Activated CD4-positive, alpha-beta T cell treated with anti-CD3 and anti-CD28 coated beads, Interleukin-2, amount 10 ng/mL, durations not matched to agents 7 days and 5 days (primary cell): Measurements from ENCODE around the gene YARS1. TPM values are rescaled to one million over a fixed set of nuclear protein-coding genes. Genes with fewer than 3 reads are reported as not detected.

Experiments used
- CTCF ChIA-PET: fragments of 350-600 bp; sonication (Branson Sonifier 250); formaldehyde crosslinking; loops from one replicate; lab custom pipeline; 2021; ENCODE audit warnings: antibody characterized with exemption; lab: Charles Lee
- POLR2A ChIA-PET: fragments of 350-600 bp; sonication (Branson Sonifier 250); formaldehyde crosslinking; loops from one replicate; lab custom pipeline; 2021; ENCODE audit warnings: antibody characterized with exemption; lab: Charles Lee
- DNase-seq: peaks from one replicate; pipeline ENCODE4 v3.0.0-alpha.2; 2020
- H3K27ac Mint-ChIP-seq: one replicate; pipeline ENCODE4 v1.8.0; 2021; ENCODE audit warnings: mild to moderate bottlenecking, moderate library complexity, mixed read lengths
- H3K27me3 Mint-ChIP-seq: one replicate; pipeline ENCODE4 v1.8.0; 2021; ENCODE audit warnings: mixed read lengths
- H3K36me3 Mint-ChIP-seq: one replicate; pipeline ENCODE4 v1.8.0; 2021; ENCODE audit warnings: low read depth, mixed read lengths
- H3K4me1 Mint-ChIP-seq: one replicate; pipeline ENCODE4 v1.8.0; 2021; ENCODE audit warnings: mixed read lengths
- H3K4me3 Mint-ChIP-seq: one replicate; pipeline ENCODE4 v1.8.0; 2021; ENCODE audit warnings: mild to moderate bottlenecking, moderate library complexity, mixed read lengths
- H3K9me3 Mint-ChIP-seq: one replicate; pipeline ENCODE4 v1.8.0; 2021; ENCODE audit warnings: mixed read lengths
- total RNA-seq, 2 experiments: library from RNA; stranded (reverse); gene quantifications; one replicate each; pipeline ENCODE4 v1.2.3, GENCODE V29; 2021

YARS1 gene
- total RNA-seq, 2 experiments from 2014 or later = 167 to 196 TPM

- peaks cover 50% of the 10 kb centered on the region for H3K36me3 Mint-ChIP-seq
- H3K27me3 Mint-ChIP-seq = no peaks in the 10 kb centered on the region
- CTCF ChIA-PET = no interaction called here
- H3K4me3 Mint-ChIP-seq = no peak overlapping the region
- H3K27ac Mint-ChIP-seq = no peak overlapping the region
- DNase-seq = no peak
- H3K9me3 Mint-ChIP-seq = no peaks in the 10 kb centered on the region
- POLR2A ChIA-PET = no interaction called here
- peaks cover 5% of the 10 kb centered on the region for H3K4me1 Mint-ChIP-seq
Measured at GRCh38 chr1:32784817-32785216, 32.3 kb downstream of the YARS1 start.

GRCh38 chr1:32783851-32784250 lies 33.3 kb downstream of the YARS1 start:
- DNase-seq = no peak
- H3K27ac Mint-ChIP-seq = no peak overlapping the region
- peaks cover 5% of the 10 kb centered on the region for H3K4me1 Mint-ChIP-seq
- H3K36me3 Mint-ChIP-seq = peaks cover 53% of the 10 kb centered on the region
- no peaks in the 10 kb centered on the region for H3K9me3 Mint-ChIP-seq
- ChIA-PET CTCF (interaction anchor here (0.6 to 1.8 kb wide), 7 partner anchors 9 to 264 kb away, joined by 3 to 5 read pairs (median 4); no protein-coding TSS in a partner anchor), POLR2A (no interaction called here)
- no peaks in the 10 kb centered on the region for H3K27me3 Mint-ChIP-seq
- no peak overlapping the region for H3K4me3 Mint-ChIP-seq

- POLR2A ChIA-PET = interaction anchor here (0.5 to 0.7 kb wide), 2 partner anchors 14 to 516 kb away, joined by 6 to 9 read pairs; no protein-coding TSS in a partner anchor
- H3K27ac Mint-ChIP-seq = no peak overlapping the region
- peaks cover 58% of the 10 kb centered on the region for H3K36me3 Mint-ChIP-seq
- H3K4me3 Mint-ChIP-seq = no peak overlapping the region
- no peaks in the 10 kb centered on the region for H3K9me3 Mint-ChIP-seq
- no peaks in the 10 kb centered on the region for H3K27me3 Mint-ChIP-seq
- peaks cover 3% of the 10 kb centered on the region for H3K4me1 Mint-ChIP-seq
- CTCF ChIA-PET = interaction anchor here (0.6 to 1.4 kb wide), 7 partner anchors 8 to 390 kb away, joined by 3 to 8 read pairs (median 3); no protein-coding TSS in a partner anchor
- no peak for DNase-seq
Measured at GRCh38 chr1:32782086-32782485, 35.1 kb downstream of the YARS1 start.

- no peak for DNase-seq
- Mint-ChIP-seq H3K9me3 (no peaks in the 10 kb centered on the region), H3K4me3 (no peak overlapping the region), H3K36me3 (peaks cover 52% of the 10 kb centered on the region), H3K27me3 (no peaks in the 10 kb centered on the region), H3K27ac (no peak overlapping the region), H3K4me1 (peaks cover 4% of the 10 kb centered on the region)
- ChIA-PET POLR2A (no interaction called here), CTCF (interaction anchor here (1.0 kb wide), 1 partner anchor 391 kb away, joined by 3 read pairs; no protein-coding TSS in a partner anchor)
Measured at GRCh38 chr1:32780628-32781234, 36.4 kb downstream of the YARS1 start.

DNA sequence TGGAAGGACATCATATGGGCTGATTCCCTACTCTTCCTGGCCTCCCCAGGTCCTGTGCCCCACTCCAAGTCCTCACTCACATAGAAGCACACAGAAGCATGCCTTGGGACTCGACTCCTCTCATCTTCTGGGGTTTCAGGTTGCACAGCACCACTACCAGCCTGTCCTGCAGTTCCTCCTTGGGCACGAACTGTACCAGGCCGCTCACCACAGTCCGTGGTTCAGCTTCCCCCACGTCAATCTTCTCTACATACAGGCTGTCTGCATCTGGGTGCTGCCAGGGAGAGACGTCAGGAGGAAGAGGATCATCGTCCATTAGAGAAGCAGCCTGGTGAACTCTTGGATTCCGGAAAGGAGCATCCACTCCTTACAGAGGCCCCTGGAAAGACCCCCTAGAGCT lies 37.2 kb downstream of the YARS1 start:
- no peaks in the 10 kb centered on the region for H3K9me3 Mint-ChIP-seq

GRCh38 chr1:32779242-32779641 lies 37.9 kb downstream of the YARS1 start:
- Mint-ChIP-seq H3K27ac (no peak overlapping the region), H3K4me1 (peaks cover 4% of the 10 kb centered on the region), H3K4me3 (no peak overlapping the region), H3K9me3 (no peaks in the 10 kb centered on the region), H3K36me3 (peaks cover 54% of the 10 kb centered on the region), H3K27me3 (no peaks in the 10 kb centered on the region)
- no peak for DNase-seq
- ChIA-PET CTCF (interaction anchor here (0.7 kb wide), 1 partner anchor 11 kb away, joined by 3 read pairs; no protein-coding TSS in a partner anchor), POLR2A (no interaction called here)

More for the DNA sequence above, 37.2 kb downstream of the YARS1 start:
- Mint-ChIP-seq H3K27ac (peak overlapping the region; percentile 42), H3K4me1 (peaks cover 6% of the 10 kb centered on the region), H3K4me3 (no peak overlapping the region), H3K27me3 (no peaks in the 10 kb centered on the region), H3K36me3 (peaks cover 58% of the 10 kb centered on the region)
- POLR2A ChIA-PET = no interaction called here
- CTCF ChIA-PET = interaction anchor here (0.7 kb wide), 1 partner anchor 12 kb away, joined by 3 read pairs; no protein-coding TSS in a partner anchor
- no peak for DNase-seq

GRCh38 chr1:32775640-32776337 lies 41.4 kb downstream of the YARS1 start:
- DNase-seq = no peak
- Mint-ChIP-seq H3K9me3 (no peaks in the 10 kb centered on the region), H3K27ac (no peak overlapping the region), H3K4me1 (peaks cover 9% of the 10 kb centered on the region), H3K27me3 (no peaks in the 10 kb centered on the region), H3K36me3 (peaks cover 37% of the 10 kb centered on the region), H3K4me3 (no peak overlapping the region)
- ChIA-PET CTCF (interaction anchor here (0.5 to 5.1 kb wide), 3 partner anchors 8 to 755 kb away, joined by 3 to 50 read pairs (median 5); no protein-coding TSS in a partner anchor), POLR2A (no interaction called here)

- H3K36me3 Mint-ChIP-seq = peaks cover 30% of the 10 kb centered on the region
- no peaks in the 10 kb centered on the region for H3K27me3 Mint-ChIP-seq
- no peak for DNase-seq
- H3K27ac Mint-ChIP-seq = peak overlapping the region; percentile 31
- peaks cover 9% of the 10 kb centered on the region for H3K4me1 Mint-ChIP-seq
- ChIA-PET CTCF (interaction anchor here (0.5 to 5.1 kb wide), 5 partner anchors 9 to 755 kb away, joined by 3 to 50 read pairs (median 3); no protein-coding TSS in a partner anchor), POLR2A (no interaction called here)
- H3K9me3 Mint-ChIP-seq = no peaks in the 10 kb centered on the region
- no peak overlapping the region for H3K4me3 Mint-ChIP-seq
Measured at GRCh38 chr1:32774950-32775634, 42.1 kb downstream of the YARS1 start.

DNA sequence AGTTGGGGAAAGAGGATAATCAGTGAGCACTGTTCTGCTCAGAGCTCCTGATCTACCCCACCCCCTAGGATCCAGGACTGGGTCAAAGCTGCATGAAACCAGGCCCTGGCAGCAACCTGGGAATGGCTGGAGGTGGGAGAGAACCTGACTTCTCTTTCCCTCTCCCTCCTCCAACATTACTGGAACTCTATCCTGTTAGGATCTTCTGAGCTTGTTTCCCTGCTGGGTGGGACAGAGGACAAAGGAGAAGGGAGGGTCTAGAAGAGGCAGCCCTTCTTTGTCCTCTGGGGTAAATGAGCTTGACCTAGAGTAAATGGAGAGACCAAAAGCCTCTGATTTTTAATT lies 42.7 kb downstream of the YARS1 start:
- POLR2A ChIA-PET = no interaction called here
- no peak overlapping the region for H3K4me3 Mint-ChIP-seq

DNA sequence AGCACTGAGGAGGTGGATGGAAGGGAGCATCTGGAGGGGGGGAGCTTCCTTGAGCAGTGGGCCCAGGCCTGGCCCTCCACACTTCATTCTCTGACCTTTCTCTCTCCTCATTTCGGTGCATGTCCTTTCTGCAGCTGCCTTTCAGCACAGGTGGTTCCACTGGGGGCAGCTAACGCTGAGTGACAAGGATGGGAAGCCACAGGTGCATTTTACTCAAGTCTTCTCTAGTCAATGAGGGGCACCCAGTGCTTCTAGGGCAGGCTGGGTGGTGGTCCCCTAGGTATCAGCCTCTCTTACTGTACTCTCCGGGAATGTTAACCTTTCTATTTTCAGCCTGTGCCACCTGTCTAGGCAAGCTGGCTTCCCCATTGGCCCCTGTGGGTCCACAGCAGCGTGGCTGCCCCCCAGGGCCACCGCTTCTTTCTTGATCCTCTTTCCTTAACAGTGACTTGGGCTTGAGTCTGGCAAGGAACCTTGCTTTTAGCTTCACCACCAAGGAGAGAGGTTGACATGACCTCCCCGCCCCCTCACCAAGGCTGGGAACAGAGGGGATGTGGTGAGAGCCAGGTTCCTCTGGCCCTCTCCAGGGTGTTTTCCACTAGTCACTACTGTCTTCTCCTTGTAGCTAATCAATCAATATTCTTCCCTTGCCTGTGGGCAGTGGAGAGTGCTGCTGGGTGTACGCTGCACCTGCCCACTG lies 43.2 kb downstream of the YARS1 start:
- peak overlapping the region; percentile 58 for H3K27ac Mint-ChIP-seq
- H3K36me3 Mint-ChIP-seq = peaks cover 24% of the 10 kb centered on the region
- H3K9me3 Mint-ChIP-seq = no peaks in the 10 kb centered on the region
- ChIA-PET CTCF (interaction anchor here (0.6 to 5.1 kb wide), 14 partner anchors 8 to 255 kb away, joined by 3 to 50 read pairs (median 4); no protein-coding TSS in a partner anchor), POLR2A (no interaction called here)
- DNase-seq = no peak
- H3K27me3 Mint-ChIP-seq = no peaks in the 10 kb centered on the region
- no peak overlapping the region for H3K4me3 Mint-ChIP-seq
- H3K4me1 Mint-ChIP-seq = peaks cover 9% of the 10 kb centered on the region

More for the DNA sequence above, 42.7 kb downstream of the YARS1 start:
- Mint-ChIP-seq H3K27ac (peak overlapping the region; percentile 58), H3K9me3 (no peaks in the 10 kb centered on the region), H3K4me1 (peaks cover 9% of the 10 kb centered on the region), H3K36me3 (peaks cover 27% of the 10 kb centered on the region), H3K27me3 (no peaks in the 10 kb centered on the region)
- no peak for DNase-seq
- CTCF ChIA-PET = interaction anchor here (0.9 to 5.1 kb wide), 6 partner anchors 8 to 209 kb away, joined by 3 to 50 read pairs (median 4); no protein-coding TSS in a partner anchor

DNA sequence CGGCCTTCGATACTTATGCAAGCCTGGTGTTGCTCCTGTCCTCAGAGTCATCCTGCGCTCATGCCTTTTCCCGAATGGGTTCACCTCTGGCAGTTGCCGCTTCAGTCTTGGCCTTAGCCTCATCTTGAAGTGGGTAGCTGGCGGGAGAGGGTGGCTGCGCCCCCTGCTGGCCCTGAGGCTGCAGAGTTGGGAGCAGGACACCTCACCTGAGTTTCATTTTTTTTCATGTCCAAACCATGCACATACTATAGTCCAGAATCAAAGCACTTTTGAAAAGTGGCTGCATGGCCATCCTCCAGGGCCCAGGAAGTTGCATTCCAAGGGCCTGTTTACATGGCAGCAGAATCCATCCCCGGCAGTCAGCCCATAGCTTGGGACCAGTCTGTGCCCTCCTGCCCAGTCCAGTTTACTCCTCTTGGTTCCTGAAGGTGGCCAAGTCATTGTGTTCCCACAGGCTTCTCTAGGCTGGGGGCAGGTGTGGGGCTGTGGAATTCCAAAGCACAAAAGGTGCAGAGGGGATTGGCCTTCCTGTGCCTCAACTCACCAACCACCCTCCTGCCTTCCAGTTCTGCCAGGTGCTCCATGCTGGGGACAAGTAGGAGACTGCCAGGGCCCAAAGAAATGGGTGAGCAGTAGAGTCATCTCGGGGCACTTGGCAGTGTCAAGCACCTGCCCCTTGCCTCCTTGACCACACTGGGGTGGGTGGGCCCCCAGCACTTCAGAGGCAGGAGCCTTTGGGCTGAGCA lies 44.0 kb downstream of the YARS1 start:
- no peak overlapping the region for H3K4me3 Mint-ChIP-seq
- peaks cover 19% of the 10 kb centered on the region for H3K36me3 Mint-ChIP-seq
- H3K27me3 Mint-ChIP-seq = no peaks in the 10 kb centered on the region
- no peak overlapping the region for H3K27ac Mint-ChIP-seq
- ChIA-PET POLR2A (interaction anchor here (1.0 kb wide), 1 partner anchor 61 kb away, joined by 3 read pairs; no protein-coding TSS in a partner anchor), CTCF (interaction anchor here (0.6 to 5.1 kb wide), 19 partner anchors 8 to 254 kb away, joined by 3 to 50 read pairs (median 4); no protein-coding TSS in a partner anchor)
- DNase-seq = peak; percentile 78
- no peaks in the 10 kb centered on the region for H3K9me3 Mint-ChIP-seq
- H3K4me1 Mint-ChIP-seq = peaks cover 9% of the 10 kb centered on the region
